Trophoblast cell (in vitro differentiated cells and primary cell): ENCODE data around the gene FAM135A.
"Not testable (repeated sequence)": the region's sequence is repeated elsewhere in the genome, so short reads cannot be mapped to it uniquely, and the experiment has no call there.

Source experiments
- DNase-seq, 2 donors: peaks; one replicate each; pipeline ENCODE4 v3.0.0-alpha.2; 2016
- H2AFZ ChIP-seq: 2 replicates; pipeline ENCODE4 v1.6.1; 2013; ENCODE audit warnings: low read length, moderate library complexity, mild to moderate bottlenecking; ENCODE audit not compliant: insufficient read depth, poor library complexity
- H2AK5ac ChIP-seq: 2 replicates; pipeline ENCODE4 v1.6.1; 2013; ENCODE audit warnings: mild to moderate bottlenecking, low read length
- H2BK120ac ChIP-seq: 2 replicates; pipeline ENCODE4 v1.6.1; 2013; ENCODE audit warnings: low read length, mild to moderate bottlenecking, moderate library complexity; ENCODE audit not compliant: insufficient read depth, poor library complexity
- H2BK12ac ChIP-seq: 2 replicates; pipeline ENCODE4 v1.6.1; 2013; ENCODE audit warnings: mild to moderate bottlenecking, low read length, moderate library complexity
- H2BK5ac ChIP-seq: 2 replicates; pipeline ENCODE4 v1.6.1; 2013; ENCODE audit warnings: low read length, low read depth, moderate library complexity, mild to moderate bottlenecking; ENCODE audit not compliant: poor library complexity
- H3K14ac ChIP-seq: 2 replicates; pipeline ENCODE4 v1.6.1; 2013; ENCODE audit warnings: mild to moderate bottlenecking, low read length
- H3K18ac ChIP-seq: 2 replicates; pipeline ENCODE4 v1.6.1; 2013; ENCODE audit warnings: mild to moderate bottlenecking, low read length
- H3K23ac ChIP-seq: 2 replicates; pipeline ENCODE4 v1.6.1; 2013; ENCODE audit warnings: low read length
- H3K27ac ChIP-seq: 2 replicates; pipeline ENCODE4 v1.5.1; 2013; ENCODE audit warnings: low read depth, mild to moderate bottlenecking, inconsistent platforms, low read length, moderate library complexity
- H3K27me3 ChIP-seq: 2 replicates; pipeline ENCODE4 v1.6.1; 2013; ENCODE audit warnings: inconsistent platforms, mild to moderate bottlenecking, low read length, moderate library complexity; ENCODE audit not compliant: insufficient read depth
- H3K36me3 ChIP-seq, 2 experiments: 1 replicate in 1 of 2; 2 replicates in 1 of 2; pipeline ENCODE4 v1.6.1; 2013; ENCODE audit warnings: low read length in 2 of 2, mild to moderate bottlenecking in 2 of 2, moderate library complexity in 1 of 2; ENCODE audit not compliant: insufficient read depth in 2 of 2, control insufficient read depth in 1 of 2
- H3K4ac ChIP-seq: 2 replicates; pipeline ENCODE4 v1.6.1; 2013; ENCODE audit warnings: low read depth, mild to moderate bottlenecking, low read length, moderate library complexity
- H3K4me1 ChIP-seq, 2 experiments: 1 replicate in 1 of 2; 2 replicates in 1 of 2; pipeline ENCODE4 v1.6.1; 2013; ENCODE audit warnings: low read length in 2 of 2, mild to moderate bottlenecking in 2 of 2, moderate library complexity in 1 of 2; ENCODE audit not compliant: insufficient read depth in 2 of 2, control insufficient read depth in 1 of 2
- H3K4me2 ChIP-seq: 2 replicates; pipeline ENCODE4 v1.6.1; 2013; ENCODE audit warnings: inconsistent platforms, mild to moderate bottlenecking, low read length, moderate library complexity
- H3K4me3 ChIP-seq: 2 replicates; pipeline ENCODE4 v1.5.1; 2013; ENCODE audit warnings: mild to moderate bottlenecking, low read depth, low read length, inconsistent platforms
- H3K79me1 ChIP-seq: one replicate; pipeline ENCODE4 v1.6.1; 2013; ENCODE audit warnings: low read length
- H3K79me2 ChIP-seq: 2 replicates; pipeline ENCODE4 v1.6.1; 2013; ENCODE audit warnings: low read length, mild to moderate bottlenecking; ENCODE audit not compliant: control insufficient read depth, insufficient read depth, poor library complexity
- H3K9ac ChIP-seq: 2 replicates; pipeline ENCODE4 v1.6.1; 2013; ENCODE audit warnings: mild to moderate bottlenecking, low read length
- H3K9me3 ChIP-seq: 2 replicates; pipeline ENCODE4 v1.6.1; 2013; ENCODE audit warnings: low read depth, mild to moderate bottlenecking, control low read depth, inconsistent platforms, low read length; ENCODE audit not compliant: insufficient read depth
- H4K12ac ChIP-seq: 2 replicates; pipeline ENCODE4 v1.6.1; 2013; ENCODE audit warnings: low read depth, mild to moderate bottlenecking, low read length, moderate library complexity
- H4K8ac ChIP-seq: 2 replicates; pipeline ENCODE4 v1.6.1; 2013; ENCODE audit warnings: low read depth, mild to moderate bottlenecking, low read length, moderate library complexity
- H4K91ac ChIP-seq: one replicate; pipeline ENCODE4 v1.6.1; 2013; ENCODE audit warnings: low read depth, mild to moderate bottlenecking, low read length, moderate library complexity
- WGBS: extraction: QIAGEN DNeasy Blood & Tissue Kit; methylation state at CpG from one replicate; pipeline ENCODE4 v1.1.7; 2013; ENCODE audit warnings: missing lambda C conversion rate; ENCODE audit not compliant: insufficient read length, insufficient coverage; ENCODE audit errors: extremely low coverage; 5-methylcytosine and 5-hydroxymethylcytosine counted together

The FAM135A gene

GRCh38 chr6:70470016-70470415 is 56.7 kb downstream of the FAM135A start:
- no peak overlapping the region for H2AK5ac ChIP-seq
- H3K14ac ChIP-seq = no peak overlapping the region
- H4K12ac ChIP-seq = no peak overlapping the region
- no peak overlapping the region for H4K91ac ChIP-seq
- no peak overlapping the region for H2BK5ac ChIP-seq
- H2BK12ac ChIP-seq = no peak overlapping the region
- H3K4ac ChIP-seq = no peak overlapping the region
- no peaks in the 10 kb centered on the region for H3K9me3 ChIP-seq
- no peak overlapping the region for H3K27ac ChIP-seq
- H3K36me3 ChIP-seq = peaks cover 0 to 3% of the 10 kb centered on the region in 2 experiments
- H4K8ac ChIP-seq = no peak overlapping the region
- no peak overlapping the region for H2BK120ac ChIP-seq
- no peaks in the 10 kb centered on the region for H3K27me3 ChIP-seq
- no peak overlapping the region for H3K9ac ChIP-seq
- no peaks in the 10 kb centered on the region for H3K79me2 ChIP-seq
- no peak overlapping the region for H3K18ac ChIP-seq
- no peak for DNase-seq
- no peak overlapping the region for H3K4me3 ChIP-seq
- no peaks in the 10 kb centered on the region for H3K4me1 ChIP-seq
- H3K23ac ChIP-seq = no peak overlapping the region
- H2AFZ ChIP-seq = no peak overlapping the region
- H3K4me2 ChIP-seq = no peak overlapping the region
- no peaks in the 10 kb centered on the region for H3K79me1 ChIP-seq

DNA sequence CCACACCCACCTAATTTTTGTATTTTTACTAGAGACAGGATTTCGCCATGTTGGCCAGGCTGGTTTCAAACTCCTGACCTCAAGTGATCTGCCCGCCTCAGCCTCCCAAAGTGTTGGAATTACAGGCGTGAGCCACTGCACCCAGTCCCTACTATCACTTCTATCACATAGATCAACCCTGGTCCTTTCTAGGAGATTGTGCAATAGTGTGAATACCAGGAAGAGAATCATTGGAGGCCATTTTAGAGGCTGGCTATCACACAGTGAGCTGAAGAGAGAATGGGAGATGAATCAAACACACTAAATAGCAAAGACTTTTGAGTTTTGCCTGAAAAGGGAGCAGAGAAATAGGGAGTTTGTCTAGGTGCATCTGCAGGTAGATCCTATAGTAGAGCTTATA is 57.2 kb downstream of the FAM135A start:
- WGBS = no CpG with 5 or more reads among the region's 3 CpGs
- H3K79me2 ChIP-seq, H3K4me3 ChIP-seq, H3K27ac ChIP-seq, H3K79me1 ChIP-seq, H4K12ac ChIP-seq, H3K18ac ChIP-seq, H3K14ac ChIP-seq, H2AFZ ChIP-seq, H3K36me3 ChIP-seq, H2BK12ac ChIP-seq, H3K9ac ChIP-seq, H2AK5ac ChIP-seq, H4K91ac ChIP-seq, H2BK120ac ChIP-seq, H4K8ac ChIP-seq, H3K27me3 ChIP-seq, H2BK5ac ChIP-seq, H3K23ac ChIP-seq, H3K4ac ChIP-seq, H3K4me2 ChIP-seq, H3K4me1 ChIP-seq, H3K9me3 ChIP-seq: not testable (repeated sequence)
- DNase-seq = peak in 1 of 2 donors; percentile 4

- no peak overlapping the region for H2BK12ac ChIP-seq
- H3K27me3 ChIP-seq = no peaks in the 10 kb centered on the region
- no peak overlapping the region for H2BK120ac ChIP-seq
- H3K79me1 ChIP-seq = no peaks in the 10 kb centered on the region
- no peaks in the 10 kb centered on the region for H3K79me2 ChIP-seq
- H2BK5ac ChIP-seq = no peak overlapping the region
- no peak overlapping the region for H2AK5ac ChIP-seq
- no peak overlapping the region for H3K4ac ChIP-seq
- H3K36me3 ChIP-seq = peaks cover 0 to 3% of the 10 kb centered on the region in 2 experiments
- no peak overlapping the region for H3K14ac ChIP-seq
- no peak overlapping the region for H3K27ac ChIP-seq
- H3K9me3 ChIP-seq = no peaks in the 10 kb centered on the region
- H4K12ac ChIP-seq = no peak overlapping the region
- H3K9ac ChIP-seq = no peak overlapping the region
- H2AFZ ChIP-seq = no peak overlapping the region
- no peak for DNase-seq
- no peak overlapping the region for H3K4me2 ChIP-seq
- H3K23ac ChIP-seq = no peak overlapping the region
- H4K8ac ChIP-seq = no peak overlapping the region
- H4K91ac ChIP-seq = no peak overlapping the region
- no peak overlapping the region for H3K4me3 ChIP-seq
- WGBS = no CpG with 5 or more reads among the region's 3 CpGs
- no peaks in the 10 kb centered on the region for H3K4me1 ChIP-seq
- H3K18ac ChIP-seq = no peak overlapping the region
Measured at GRCh38 chr6:70474751-70475150, 61.4 kb downstream of the FAM135A start.

DNA sequence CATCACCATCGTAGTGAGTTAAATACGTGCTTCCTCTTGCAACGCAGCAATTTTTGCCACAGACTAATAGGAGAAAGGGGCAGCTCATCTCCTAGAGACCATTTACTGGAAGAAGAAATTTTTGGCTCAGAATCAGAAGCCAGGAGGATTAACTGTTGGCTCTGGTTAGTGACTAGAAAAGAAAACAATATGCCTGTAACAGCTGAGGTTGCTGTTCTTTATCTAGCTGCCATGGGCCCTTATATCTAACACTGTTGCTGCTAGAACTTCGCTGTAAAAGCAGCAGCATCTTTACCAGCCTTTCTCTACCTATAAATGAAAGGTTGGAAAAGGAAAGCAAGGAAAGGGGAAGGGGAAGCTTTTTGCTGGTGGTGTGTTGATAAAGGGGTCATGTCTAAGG is 65.9 kb downstream of the FAM135A start:
- Histone ChIP-seq H3K27ac (no peak overlapping the region), H3K9ac (no peak overlapping the region), H4K91ac (no peak overlapping the region), H3K79me2 (no peaks in the 10 kb centered on the region), H3K4me3 (no peak overlapping the region), H3K79me1 (no peaks in the 10 kb centered on the region), H3K36me3 (no peaks in the 10 kb centered on the region), H3K18ac (no peak overlapping the region), H4K8ac (no peak overlapping the region), H3K27me3 (no peaks in the 10 kb centered on the region), H2BK120ac (no peak overlapping the region), H3K4me1 (no peaks in the 10 kb centered on the region), H3K4me2 (no peak overlapping the region), H2AFZ (no peak overlapping the region), H3K9me3 (no peaks in the 10 kb centered on the region), H2BK5ac (no peak overlapping the region), H4K12ac (no peak overlapping the region), H3K4ac (no peak overlapping the region), H3K14ac (no peak overlapping the region), H2AK5ac (no peak overlapping the region), H3K23ac (no peak overlapping the region), H2BK12ac (no peak overlapping the region)
- no peak for DNase-seq
- WGBS = no CpG with 5 or more reads among the region's 4 CpGs
